KMS-11 (cell line): ENCODE data around the gene PPP1R12C.

Source experiments
- H2AFZ ChIP-seq: fragments of 200-600 bp; sonication (generic); 2 replicates; pipeline ENCODE4 v1.6.1; 2016; ENCODE audit warnings: antibody characterized with exemption, mixed run types, low read depth
- H3K27ac ChIP-seq: fragments of 200-600 bp; sonication (generic); 2 replicates; pipeline ENCODE4 v1.6.1; 2016; ENCODE audit warnings: mild to moderate bottlenecking, mixed run types
- H3K27me3 ChIP-seq: fragments of 200-600 bp; sonication (generic); 2 replicates; pipeline ENCODE4 v1.6.1; 2017; ENCODE audit warnings: mild to moderate bottlenecking, low read depth, mixed run types, moderate library complexity; ENCODE audit not compliant: insufficient read depth
- H3K36me3 ChIP-seq: fragments of 200-600 bp; sonication (generic); 2 replicates; pipeline ENCODE4 v1.6.1; 2017; ENCODE audit warnings: mild to moderate bottlenecking, mixed run types; ENCODE audit not compliant: insufficient read depth
- H3K4me1 ChIP-seq: fragments of 200-600 bp; sonication (generic); 2 replicates; pipeline ENCODE4 v1.6.1; 2016; ENCODE audit warnings: mild to moderate bottlenecking, low read depth, mixed run types; ENCODE audit not compliant: poor library complexity, severe bottlenecking
- H3K4me2 ChIP-seq: fragments of 200-600 bp; sonication (generic); 2 replicates; pipeline ENCODE4 v1.7.0; 2016; ENCODE audit warnings: mild to moderate bottlenecking, mixed run types
- H3K4me3 ChIP-seq: fragments of 200-600 bp; sonication (generic); IDR thresholded peaks from 2 replicates; pipeline ENCODE4 v1.6.1; 2017; ENCODE audit warnings: low read depth, low read length, mixed read lengths; ENCODE audit not compliant: insufficient read depth
- H3K79me2 ChIP-seq: fragments of 200-600 bp; sonication (generic); 2 replicates; pipeline ENCODE4 v1.6.1; 2016; ENCODE audit warnings: low read depth, mixed run types; ENCODE audit not compliant: insufficient read depth
- H3K9ac ChIP-seq: fragments of 200-600 bp; sonication (generic); 2 replicates; pipeline ENCODE4 v1.6.1; 2016; ENCODE audit warnings: mild to moderate bottlenecking, mixed run types
- H4K20me1 ChIP-seq: fragments of 200-600 bp; sonication (generic); 2 replicates; pipeline ENCODE4 v1.6.1; 2016; ENCODE audit warnings: mild to moderate bottlenecking, mixed run types; ENCODE audit not compliant: insufficient read depth
- TF ChIP-seq, protein P1 (sequence below): fragments of 200-600 bp; sonication (generic); conservative IDR thresholded peaks from 2 replicates; pipeline ENCODE4 v1.6.1; 2017; ENCODE audit warnings: low read depth, mild to moderate bottlenecking, antibody characterized with exemption, low read length, moderate library complexity, mixed read lengths

PPP1R12C gene

DNA sequence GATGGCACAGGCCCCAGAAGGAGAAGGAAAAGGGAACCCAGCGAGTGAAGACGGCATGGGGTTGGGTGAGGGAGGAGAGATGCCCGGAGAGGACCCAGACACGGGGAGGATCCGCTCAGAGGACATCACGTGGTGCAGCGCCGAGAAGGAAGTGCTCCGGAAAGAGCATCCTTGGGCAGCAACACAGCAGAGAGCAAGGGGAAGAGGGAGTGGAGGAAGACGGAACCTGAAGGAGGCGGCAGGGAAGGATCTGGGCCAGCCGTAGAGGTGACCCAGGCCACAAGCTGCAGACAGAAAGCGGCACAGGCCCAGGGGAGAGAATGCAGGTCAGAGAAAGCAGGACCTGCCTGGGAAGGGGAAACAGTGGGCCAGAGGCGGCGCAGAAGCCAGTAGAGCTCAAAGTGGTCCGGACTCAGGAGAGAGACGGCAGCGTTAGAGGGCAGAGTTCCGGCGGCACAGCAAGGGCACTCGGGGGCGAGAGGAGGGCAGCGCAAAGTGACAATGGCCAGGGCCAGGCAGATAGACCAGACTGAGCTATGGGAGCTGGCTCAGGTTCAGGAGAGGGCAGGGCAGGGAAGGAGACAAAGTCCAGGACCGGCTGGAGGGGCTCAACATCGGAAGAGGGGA, 1.1 kb downstream of the PPP1R12C start:
- TF ChIP-seq, protein P1, sequence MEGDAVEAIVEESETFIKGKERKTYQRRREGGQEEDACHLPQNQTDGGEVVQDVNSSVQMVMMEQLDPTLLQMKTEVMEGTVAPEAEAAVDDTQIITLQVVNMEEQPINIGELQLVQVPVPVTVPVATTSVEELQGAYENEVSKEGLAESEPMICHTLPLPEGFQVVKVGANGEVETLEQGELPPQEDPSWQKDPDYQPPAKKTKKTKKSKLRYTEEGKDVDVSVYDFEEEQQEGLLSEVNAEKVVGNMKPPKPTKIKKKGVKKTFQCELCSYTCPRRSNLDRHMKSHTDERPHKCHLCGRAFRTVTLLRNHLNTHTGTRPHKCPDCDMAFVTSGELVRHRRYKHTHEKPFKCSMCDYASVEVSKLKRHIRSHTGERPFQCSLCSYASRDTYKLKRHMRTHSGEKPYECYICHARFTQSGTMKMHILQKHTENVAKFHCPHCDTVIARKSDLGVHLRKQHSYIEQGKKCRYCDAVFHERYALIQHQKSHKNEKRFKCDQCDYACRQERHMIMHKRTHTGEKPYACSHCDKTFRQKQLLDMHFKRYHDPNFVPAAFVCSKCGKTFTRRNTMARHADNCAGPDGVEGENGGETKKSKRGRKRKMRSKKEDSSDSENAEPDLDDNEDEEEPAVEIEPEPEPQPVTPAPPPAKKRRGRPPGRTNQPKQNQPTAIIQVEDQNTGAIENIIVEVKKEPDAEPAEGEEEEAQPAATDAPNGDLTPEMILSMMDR, result no peak
- no peaks in the 10 kb centered on the region for H4K20me1 ChIP-seq
- H3K4me2 ChIP-seq, result peak overlapping the region; percentile 96
- peaks cover 12% of the 10 kb centered on the region for H3K27me3 ChIP-seq
- H3K4me3 ChIP-seq, result no peak overlapping the region
- H3K27ac ChIP-seq, result no peak overlapping the region
- H3K4me1 ChIP-seq, result peaks cover 10% of the 10 kb centered on the region
- peak overlapping the region; percentile 25; the same call in 1 of the 2 replicates for H2AFZ ChIP-seq
- H3K79me2 ChIP-seq, result peaks cover 40% of the 10 kb centered on the region
- peak overlapping the region; percentile 54; the same call in 1 of the 2 replicates for H3K9ac ChIP-seq
- no peaks in the 10 kb centered on the region for H3K36me3 ChIP-seq

GRCh38 chr19:55115446-55116065, 1.9 kb downstream of the PPP1R12C start:
- no peaks in the 10 kb centered on the region for H4K20me1 ChIP-seq
- no peak overlapping the region for H2AFZ ChIP-seq
- no peak overlapping the region for H3K4me3 ChIP-seq
- H3K27ac ChIP-seq, result no peak overlapping the region
- peaks cover 10% of the 10 kb centered on the region for H3K4me1 ChIP-seq
- TF ChIP-seq, protein P1, result no peak
- H3K79me2 ChIP-seq, result peaks cover 40% of the 10 kb centered on the region
- no peaks in the 10 kb centered on the region for H3K36me3 ChIP-seq
- H3K27me3 ChIP-seq, result peaks cover 4% of the 10 kb centered on the region
- no peak overlapping the region for H3K9ac ChIP-seq
- peak overlapping the region; percentile 96 for H3K4me2 ChIP-seq

- no peak overlapping the region for H3K9ac ChIP-seq
These were observed 2.8 kb downstream of the PPP1R12C start for GRCh38 chr19:55114566-55115145.

GRCh38 chr19:55113570-55114039, 3.8 kb downstream of the PPP1R12C start:
- Histone ChIP-seq H3K27me3 (no peaks in the 10 kb centered on the region), H3K36me3 (no peaks in the 10 kb centered on the region), H4K20me1 (no peaks in the 10 kb centered on the region), H3K4me1 (peaks cover 10% of the 10 kb centered on the region), H3K27ac (no peak overlapping the region), H3K79me2 (peaks cover 40% of the 10 kb centered on the region), H3K9ac (no peak overlapping the region), H3K4me2 (no peak overlapping the region), H2AFZ (no peak overlapping the region), H3K4me3 (no peak overlapping the region)
- TF ChIP-seq, protein P1, result no peak

More at GRCh38 chr19:55114566-55115145, 2.8 kb downstream of the PPP1R12C start:
- Histone ChIP-seq H2AFZ (no peak overlapping the region), H3K36me3 (no peaks in the 10 kb centered on the region), H3K4me1 (peaks cover 10% of the 10 kb centered on the region), H4K20me1 (no peaks in the 10 kb centered on the region), H3K4me3 (no peak overlapping the region), H3K27ac (no peak overlapping the region), H3K79me2 (peaks cover 40% of the 10 kb centered on the region), H3K4me2 (no peak overlapping the region), H3K27me3 (no peaks in the 10 kb centered on the region)
- TF ChIP-seq, protein P1, result no peak
